Activated T-cell treated with anti-CD3 and anti-CD28 coated beads, Interleukin-2, amount 50 U/mL, for 72 hours (primary cell): ENCODE measurements around the gene SGTA. TPM values are rescaled to one million over a fixed set of nuclear protein-coding genes. Genes with fewer than 3 reads are reported as not detected.

Experiments
- ATAC-seq, 2 donors: fragments of 150-1000 bp; cut with Tn5 transposase; replicated peaks in 1 of 2; 2 replicates each; pipeline ENCODE4 v1.10.0; 2021; ENCODE audit warnings: moderate library complexity in 2 of 2, mild to moderate bottlenecking in 1 of 2
- DNase-seq, 2 donors: peaks; one replicate each; pipeline ENCODE4 v3.0.0; 2021 to 2022; ENCODE audit warnings: mixed read lengths in 1 of 2
- H3K27ac Mint-ChIP-seq: one replicate; pipeline ENCODE4 v1.8.0; 2022; ENCODE audit warnings: mild to moderate bottlenecking, moderate library complexity, mixed read lengths
- H3K27me3 Mint-ChIP-seq: one replicate; pipeline ENCODE4 v1.8.0; 2022; ENCODE audit warnings: low read depth, mixed read lengths
- H3K36me3 Mint-ChIP-seq, 2 donors: one replicate each; pipeline ENCODE4 v1.8.0; 2022; ENCODE audit warnings: mixed read lengths in 2 of 2, mild to moderate bottlenecking in 1 of 2; ENCODE audit not compliant: insufficient read depth in 2 of 2
- H3K4me1 Mint-ChIP-seq: one replicate; pipeline ENCODE4 v1.8.0; 2022; ENCODE audit warnings: low read depth, mixed read lengths
- H3K4me3 Mint-ChIP-seq, 2 donors: one replicate each; pipeline ENCODE4 v1.8.0; 2022; ENCODE audit warnings: mild to moderate bottlenecking in 2 of 2, mixed read lengths in 2 of 2, moderate library complexity in 2 of 2
- H3K9me3 Mint-ChIP-seq, 2 donors: one replicate each; pipeline ENCODE4 v1.8.0; 2022; ENCODE audit warnings: mixed read lengths in 2 of 2
- total RNA-seq, 2 donors: library from RNA; stranded (reverse); gene quantifications; one replicate each; pipeline ENCODE4 v1.2.3, GENCODE V29; 2022

Gene SGTA
- total RNA-seq, 2 donors from 2014 or later: 45.1 to 63.7 TPM

- H3K9me3 Mint-ChIP-seq: no peaks in the 10 kb centered on the region
- no peak for DNase-seq
- H3K27ac Mint-ChIP-seq: no peak overlapping the region
- peaks cover 9 to 15% of the 10 kb centered on the region in 2 donors for H3K36me3 Mint-ChIP-seq
- ATAC-seq: no peak
- H3K27me3 Mint-ChIP-seq: no peaks in the 10 kb centered on the region
- H3K4me3 Mint-ChIP-seq: no peak overlapping the region
- H3K4me1 Mint-ChIP-seq: peaks cover 6% of the 10 kb centered on the region
Measured at GRCh38 chr19:2805991-2806649, 23.0 kb upstream of the SGTA start.

GRCh38 chr19:2805261-2805900, 22.3 kb upstream of the SGTA start:
- no peak for DNase-seq
- H3K36me3 Mint-ChIP-seq: peaks cover 11 to 15% of the 10 kb centered on the region in 2 donors
- no peak for ATAC-seq
- no peak overlapping the region for H3K4me3 Mint-ChIP-seq
- peaks cover 6% of the 10 kb centered on the region for H3K4me1 Mint-ChIP-seq
- H3K27ac Mint-ChIP-seq: no peak overlapping the region
- H3K9me3 Mint-ChIP-seq: no peaks in the 10 kb centered on the region
- H3K27me3 Mint-ChIP-seq: no peaks in the 10 kb centered on the region

- no peaks in the 10 kb centered on the region for H3K27me3 Mint-ChIP-seq
- no peaks in the 10 kb centered on the region for H3K9me3 Mint-ChIP-seq
- H3K4me3 Mint-ChIP-seq: no peak overlapping the region
- peaks cover 11 to 15% of the 10 kb centered on the region in 2 donors for H3K36me3 Mint-ChIP-seq
- peaks cover 6% of the 10 kb centered on the region for H3K4me1 Mint-ChIP-seq
- H3K27ac Mint-ChIP-seq: no peak overlapping the region
- DNase-seq (no peak), ATAC-seq (no peak)
Measured at GRCh38 chr19:2804156-2805004, 21.3 kb upstream of the SGTA start.

- peaks cover 10 to 11% of the 10 kb centered on the region in 2 donors for H3K36me3 Mint-ChIP-seq
- no peak overlapping the region for H3K27ac Mint-ChIP-seq
- H3K27me3 Mint-ChIP-seq: no peaks in the 10 kb centered on the region
- H3K4me1 Mint-ChIP-seq: peaks cover 6% of the 10 kb centered on the region
- no peak for DNase-seq
- no peaks in the 10 kb centered on the region for H3K9me3 Mint-ChIP-seq
- no peak overlapping the region for H3K4me3 Mint-ChIP-seq
- no peak for ATAC-seq
Measured at GRCh38 chr19:2803486-2804155, 20.5 kb upstream of the SGTA start.

GRCh38 chr19:2802826-2803225, 19.8 kb upstream of the SGTA start:
- H3K9me3 Mint-ChIP-seq: no peaks in the 10 kb centered on the region
- ATAC-seq (no peak), DNase-seq (no peak)
- no peak overlapping the region for H3K27ac Mint-ChIP-seq
- H3K36me3 Mint-ChIP-seq: peaks cover 10 to 11% of the 10 kb centered on the region in 2 donors
- no peaks in the 10 kb centered on the region for H3K27me3 Mint-ChIP-seq
- H3K4me3 Mint-ChIP-seq: no peak overlapping the region
- H3K4me1 Mint-ChIP-seq: peaks cover 6% of the 10 kb centered on the region

GRCh38 chr19:2800506-2800905, 17.4 kb upstream of the SGTA start:
- Mint-ChIP-seq H3K9me3 (no peaks in the 10 kb centered on the region), H3K36me3 (peaks cover 12 to 14% of the 10 kb centered on the region in 2 donors), H3K4me3 (no peak overlapping the region), H3K27me3 (no peaks in the 10 kb centered on the region), H3K27ac (no peak overlapping the region), H3K4me1 (peaks cover 6% of the 10 kb centered on the region)
- ATAC-seq: no peak
- no peak for DNase-seq

- no peaks in the 10 kb centered on the region for H3K9me3 Mint-ChIP-seq
- peaks cover 6% of the 10 kb centered on the region for H3K4me1 Mint-ChIP-seq
- no peaks in the 10 kb centered on the region for H3K27me3 Mint-ChIP-seq
- peaks cover 12 to 13% of the 10 kb centered on the region in 2 donors for H3K36me3 Mint-ChIP-seq
- DNase-seq: no peak
- no peak overlapping the region for H3K4me3 Mint-ChIP-seq
- no peak for ATAC-seq
- H3K27ac Mint-ChIP-seq: no peak overlapping the region
Measured at GRCh38 chr19:2799273-2800020, 16.4 kb upstream of the SGTA start.

GRCh38 chr19:2798733-2799132, 15.7 kb upstream of the SGTA start:
- Mint-ChIP-seq H3K27me3 (no peaks in the 10 kb centered on the region), H3K36me3 (peaks cover 11 to 12% of the 10 kb centered on the region in 2 donors), H3K9me3 (no peaks in the 10 kb centered on the region), H3K4me3 (no peak overlapping the region), H3K27ac (no peak overlapping the region), H3K4me1 (peaks cover 6% of the 10 kb centered on the region)
- ATAC-seq (no peak), DNase-seq (no peak)

- Mint-ChIP-seq H3K9me3 (no peaks in the 10 kb centered on the region), H3K36me3 (peaks cover 11 to 12% of the 10 kb centered on the region in 2 donors), H3K4me3 (no peak overlapping the region), H3K4me1 (peaks cover 6% of the 10 kb centered on the region), H3K27ac (no peak overlapping the region), H3K27me3 (no peaks in the 10 kb centered on the region)
- DNase-seq (no peak), ATAC-seq (no peak)
Measured at GRCh38 chr19:2798158-2798685, 15.1 kb upstream of the SGTA start.

- Mint-ChIP-seq H3K27me3 (no peaks in the 10 kb centered on the region), H3K4me3 (no peak overlapping the region), H3K27ac (no peak overlapping the region), H3K4me1 (no peaks in the 10 kb centered on the region), H3K36me3 (peaks cover 5 to 10% of the 10 kb centered on the region in 2 donors), H3K9me3 (no peaks in the 10 kb centered on the region)
- no peak for ATAC-seq
- DNase-seq: no peak
Measured at GRCh38 chr19:2797280-2797679, 14.2 kb upstream of the SGTA start.

GRCh38 chr19:2796659-2797266, 13.7 kb upstream of the SGTA start:
- Mint-ChIP-seq H3K27me3 (no peaks in the 10 kb centered on the region), H3K4me3 (no peak overlapping the region), H3K4me1 (no peaks in the 10 kb centered on the region), H3K36me3 (peaks cover 8% of the 10 kb centered on the region in 2 donors), H3K27ac (no peak overlapping the region), H3K9me3 (no peaks in the 10 kb centered on the region)
- no peak for DNase-seq
- ATAC-seq: no peak
